HEK293T (cell line): ENCODE results near the gene MAB21L4.

Experiments
- BHLHE40 ChIP-seq: fragments of 450-650 bp; IDR thresholded peaks from 2 replicates; pipeline ENCODE4 v1.6.1; 2016; ENCODE audit warnings: mild to moderate bottlenecking, moderate library complexity, borderline replicate concordance
- HDGF ChIP-seq: fragments of 450-650 bp; IDR thresholded peaks from 2 replicates; pipeline ENCODE4 v1.6.1; 2017; ENCODE audit warnings: antibody characterized with exemption, borderline replicate concordance
- SUZ12 ChIP-seq: fragments of 450-650 bp; IDR thresholded peaks from 2 replicates; pipeline ENCODE4 v1.6.1; 2016; ENCODE audit warnings: mild to moderate bottlenecking
- ZNF384 ChIP-seq: fragments of 450-650 bp; IDR thresholded peaks from 2 replicates; pipeline ENCODE4 v1.6.1; 2016

GRCh38 chr2:240892356-240892755 lies 3.6 kb downstream of the MAB21L4 start:
- TF ChIP-seq HDGF (no peak), SUZ12 (no peak), ZNF384 (no peak), BHLHE40 (no peak)
